GM21786 (cell line): ENCODE measurements around the gene RASGRF1.

Experiments
- ATAC-seq: cut with Tn5 transposase; IDR thresholded peaks from one replicate; pipeline ENCODE4 v1.9.1; 2021; ENCODE audit not compliant: unreplicated experiment

Gene RASGRF1

GRCh38 chr15:79068790-79069189, 21.8 kb downstream of the RASGRF1 start:
- no peak for ATAC-seq

- no peak for ATAC-seq
Measured at GRCh38 chr15:79067969-79068368, 22.6 kb downstream of the RASGRF1 start.

GRCh38 chr15:79067072-79067833, 23.3 kb downstream of the RASGRF1 start:
- ATAC-seq, result no peak

GRCh38 chr15:79066391-79067071, 24.0 kb downstream of the RASGRF1 start:
- no peak for ATAC-seq

- ATAC-seq, result no peak
Measured at GRCh38 chr15:79065706-79066376, 24.7 kb downstream of the RASGRF1 start.

GRCh38 chr15:79065361-79065705, 25.2 kb downstream of the RASGRF1 start:
- no peak for ATAC-seq

- ATAC-seq, result no peak
Measured at GRCh38 chr15:79064496-79064895, 26.1 kb downstream of the RASGRF1 start.

GRCh38 chr15:79060175-79060574, 30.4 kb downstream of the RASGRF1 start:
- no peak for ATAC-seq

- ATAC-seq, result no peak
Measured at GRCh38 chr15:79059081-79059572, 31.5 kb downstream of the RASGRF1 start.

- no peak for ATAC-seq
Measured at GRCh38 chr15:79058260-79058850, 32.2 kb downstream of the RASGRF1 start.

- no peak for ATAC-seq
Measured at GRCh38 chr15:79057050-79057449, 33.5 kb downstream of the RASGRF1 start.

- ATAC-seq, result no peak
Measured at GRCh38 chr15:79054350-79054749, 36.2 kb downstream of the RASGRF1 start.

GRCh38 chr15:79053894-79054293, 36.7 kb downstream of the RASGRF1 start:
- ATAC-seq, result no peak

- no peak for ATAC-seq
Measured at GRCh38 chr15:79051941-79052731, 38.4 kb downstream of the RASGRF1 start.

- no peak for ATAC-seq
Measured at GRCh38 chr15:79051029-79051428, 39.6 kb downstream of the RASGRF1 start.

GRCh38 chr15:79050341-79050740, 40.2 kb downstream of the RASGRF1 start:
- ATAC-seq, result no peak

GRCh38 chr15:79049416-79049815, 41.2 kb downstream of the RASGRF1 start:
- no peak for ATAC-seq

GRCh38 chr15:79047676-79048439, 42.7 kb downstream of the RASGRF1 start:
- no peak for ATAC-seq

- no peak for ATAC-seq
Measured at GRCh38 chr15:79046691-79047404, 43.7 kb downstream of the RASGRF1 start.
